ENCODE measurements around the gene PNPLA5. TPM values are rescaled to one million over a fixed set of nuclear protein-coding genes. Genes with fewer than 3 reads are reported as not detected.
A peak's percentile ranks its signal among the peaks of the same experiment; 100 is the strongest.

The PNPLA5 gene
- total RNA-seq, 2 donors from 2014 or later: 0.68 to 0.73 TPM

- H3K27me3 Mint-ChIP-seq (ENCODE audit: insufficient read depth): no peaks in the 10 kb centered on the region
- Histone ChIP-seq H3K27me3 (ENCODE audit: control insufficient read depth, insufficient read depth, low read length, poor library complexity, severe bottlenecking) (no peaks in the 10 kb centered on the region), H3K9me3 (ENCODE audit: control insufficient read depth, low read length) (peaks cover under 1% of the 10 kb centered on the region), H3K27ac (ENCODE audit: low read depth, low read length) (no peak overlapping the region), H3K4me3 (ENCODE audit: low read length) (no peak overlapping the region), H3K4me1 (ENCODE audit: control insufficient read depth, insufficient read depth, low read length) (no peaks in the 10 kb centered on the region), H3K9ac (ENCODE audit: extremely low read depth, low read length, poor library complexity, severe bottlenecking) (no peak overlapping the region), H3K36me3 (ENCODE audit: control insufficient read depth, insufficient read depth, low read length) (no peaks in the 10 kb centered on the region)
- peaks cover 5% of the 10 kb centered on the region for H3K9me3 Mint-ChIP-seq
- WGBS, 2 experiments (ENCODE audit: insufficient coverage in 1 of 2, insufficient read length in 1 of 2): 79 to 100% methylated on average over 1 to 3 of the region's 3 CpGs
- TF ChIP-seq, protein P1, sequence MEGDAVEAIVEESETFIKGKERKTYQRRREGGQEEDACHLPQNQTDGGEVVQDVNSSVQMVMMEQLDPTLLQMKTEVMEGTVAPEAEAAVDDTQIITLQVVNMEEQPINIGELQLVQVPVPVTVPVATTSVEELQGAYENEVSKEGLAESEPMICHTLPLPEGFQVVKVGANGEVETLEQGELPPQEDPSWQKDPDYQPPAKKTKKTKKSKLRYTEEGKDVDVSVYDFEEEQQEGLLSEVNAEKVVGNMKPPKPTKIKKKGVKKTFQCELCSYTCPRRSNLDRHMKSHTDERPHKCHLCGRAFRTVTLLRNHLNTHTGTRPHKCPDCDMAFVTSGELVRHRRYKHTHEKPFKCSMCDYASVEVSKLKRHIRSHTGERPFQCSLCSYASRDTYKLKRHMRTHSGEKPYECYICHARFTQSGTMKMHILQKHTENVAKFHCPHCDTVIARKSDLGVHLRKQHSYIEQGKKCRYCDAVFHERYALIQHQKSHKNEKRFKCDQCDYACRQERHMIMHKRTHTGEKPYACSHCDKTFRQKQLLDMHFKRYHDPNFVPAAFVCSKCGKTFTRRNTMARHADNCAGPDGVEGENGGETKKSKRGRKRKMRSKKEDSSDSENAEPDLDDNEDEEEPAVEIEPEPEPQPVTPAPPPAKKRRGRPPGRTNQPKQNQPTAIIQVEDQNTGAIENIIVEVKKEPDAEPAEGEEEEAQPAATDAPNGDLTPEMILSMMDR (conservative IDR thresholded peaks at IDR 0.05): no peak
- peak; percentile 44 for DNase-seq
- H3K36me3 Mint-ChIP-seq (ENCODE audit: low read depth): peaks cover 4% of the 10 kb centered on the region
- peak overlapping the region; percentile 48 for H3K27ac Mint-ChIP-seq
- no peak overlapping the region for H3K4me3 Mint-ChIP-seq
- H3K4me1 Mint-ChIP-seq: peaks cover 11% of the 10 kb centered on the region
These were observed 39.9 kb downstream of the PNPLA5 start for GRCh38 chr22:43851979-43852307.

DNA sequence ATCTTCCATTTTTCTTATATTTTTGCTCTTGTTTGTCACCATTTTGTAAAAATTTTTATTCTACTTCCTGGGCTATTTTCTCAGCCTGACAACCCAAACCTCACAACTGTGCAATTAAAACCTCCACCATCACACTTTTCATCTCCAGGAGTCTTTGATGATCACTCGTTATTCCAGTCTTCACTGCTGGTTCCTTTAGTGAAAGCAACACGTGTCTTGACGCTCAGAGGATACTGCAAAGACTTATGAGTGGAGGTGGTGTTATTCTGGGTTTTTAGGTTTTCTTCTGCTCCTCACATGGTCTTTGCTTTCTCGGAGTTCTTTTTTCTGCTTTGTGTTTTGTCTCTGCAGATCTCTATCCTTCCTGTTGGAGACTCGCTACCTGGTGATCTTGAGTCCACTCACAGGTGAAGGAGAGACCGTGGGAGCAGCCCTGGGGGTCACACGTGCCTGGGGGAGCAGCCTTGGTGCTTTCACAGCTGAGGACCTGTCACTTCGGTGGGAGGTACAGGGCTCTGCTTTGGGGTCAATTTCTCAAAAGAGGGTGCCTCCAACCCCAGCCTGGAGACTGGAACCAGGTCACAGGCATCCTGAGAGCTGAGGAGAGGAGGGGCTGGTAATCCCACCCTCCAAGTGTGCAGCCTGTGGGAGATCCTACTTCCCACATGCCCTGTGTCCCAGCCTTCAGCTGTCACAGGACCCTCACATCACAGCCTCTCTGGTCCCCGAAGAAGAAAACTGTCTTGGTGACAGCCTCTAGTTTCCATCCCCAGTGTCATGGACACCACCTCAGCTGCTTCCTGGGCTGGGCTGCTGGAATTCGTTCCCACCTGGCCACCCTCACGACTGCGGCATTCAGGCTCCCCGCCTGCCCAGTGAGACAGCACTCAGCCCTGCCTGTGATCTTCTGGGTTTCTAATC is 40.5 kb downstream of the PNPLA5 start:
- 80 to 86% methylated on average over 3 to 13 of the region's 13 CpGs for WGBS, 2 experiments (ENCODE audit: insufficient coverage in 1 of 2, insufficient read length in 1 of 2)
- H3K4me1 Mint-ChIP-seq: peaks cover 11% of the 10 kb centered on the region
- H3K27me3 ChIP-seq (ENCODE audit: control insufficient read depth, insufficient read depth, low read length, poor library complexity, severe bottlenecking): no peaks in the 10 kb centered on the region
- peaks cover 2% of the 10 kb centered on the region for H3K36me3 Mint-ChIP-seq (ENCODE audit: low read depth)
- no peaks in the 10 kb centered on the region for H3K36me3 ChIP-seq (ENCODE audit: control insufficient read depth, insufficient read depth, low read length)
- H3K27me3 Mint-ChIP-seq (ENCODE audit: insufficient read depth): no peaks in the 10 kb centered on the region
- peak overlapping the region; percentile 48 for H3K27ac Mint-ChIP-seq
- no peaks in the 10 kb centered on the region for H3K9me3 ChIP-seq (ENCODE audit: control insufficient read depth, low read length)
- H3K4me3 ChIP-seq (ENCODE audit: low read length): no peak overlapping the region
- no peak overlapping the region for H3K9ac ChIP-seq (ENCODE audit: extremely low read depth, low read length, poor library complexity, severe bottlenecking)
- peak; percentile 24 for DNase-seq
- no peak overlapping the region for H3K4me3 Mint-ChIP-seq
- TF ChIP-seq, protein P1 (conservative IDR thresholded peaks at IDR 0.05): no peak
- peaks cover 2% of the 10 kb centered on the region for H3K9me3 Mint-ChIP-seq
- no peak overlapping the region for H3K27ac ChIP-seq (ENCODE audit: low read depth, low read length)
- no peaks in the 10 kb centered on the region for H3K4me1 ChIP-seq (ENCODE audit: control insufficient read depth, insufficient read depth, low read length)

DNA sequence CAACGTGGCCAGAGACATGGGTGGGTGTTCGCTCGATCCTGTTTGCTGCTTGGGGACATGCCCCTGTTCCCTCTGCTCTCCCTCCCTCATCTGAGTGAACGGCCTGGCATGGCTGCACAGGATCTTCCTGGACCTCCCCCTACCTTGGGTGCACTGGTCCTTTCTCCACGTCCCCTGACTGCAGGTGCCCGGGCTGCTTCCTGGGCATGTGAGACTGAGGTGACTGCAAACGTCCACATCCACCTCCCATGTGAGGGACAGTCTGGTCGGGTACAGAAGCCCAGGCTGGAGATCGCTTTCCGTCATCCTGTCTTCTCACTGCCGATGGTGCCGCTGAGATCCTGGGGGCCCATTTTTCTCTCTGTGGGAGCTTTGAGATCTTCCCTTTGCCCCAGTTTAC is 41.3 kb downstream of the PNPLA5 start:
- DNase-seq: peak; percentile 19
- Mint-ChIP-seq H3K4me1 (peaks cover 15% of the 10 kb centered on the region), H3K27me3 (ENCODE audit: insufficient read depth) (no peaks in the 10 kb centered on the region), H3K9me3 (no peaks in the 10 kb centered on the region), H3K27ac (no peak overlapping the region), H3K4me3 (no peak overlapping the region), H3K36me3 (ENCODE audit: low read depth) (peaks cover 2% of the 10 kb centered on the region)
- TF ChIP-seq, protein P1 (conservative IDR thresholded peaks at IDR 0.05): no peak
- no peaks in the 10 kb centered on the region for H3K4me1 ChIP-seq (ENCODE audit: control insufficient read depth, insufficient read depth, low read length)
- WGBS, 2 experiments (ENCODE audit: insufficient coverage in 1 of 2, insufficient read length in 1 of 2): 90 to 91% methylated on average over 5 to 12 of the region's 12 CpGs
- no peaks in the 10 kb centered on the region for H3K27me3 ChIP-seq (ENCODE audit: control insufficient read depth, insufficient read depth, low read length, poor library complexity, severe bottlenecking)
- H3K27ac ChIP-seq (ENCODE audit: low read depth, low read length): no peak overlapping the region
- H3K9ac ChIP-seq (ENCODE audit: extremely low read depth, low read length, poor library complexity, severe bottlenecking): no peak overlapping the region
- H3K9me3 ChIP-seq (ENCODE audit: control insufficient read depth, low read length): no peaks in the 10 kb centered on the region
- no peak overlapping the region for H3K4me3 ChIP-seq (ENCODE audit: low read length)
- no peaks in the 10 kb centered on the region for H3K36me3 ChIP-seq (ENCODE audit: control insufficient read depth, insufficient read depth, low read length)
